Thyroid gland (tissue), 4 donors: ENCODE results near the gene ZFR.
"Not testable (repeated sequence)": the region's sequence is repeated elsewhere in the genome, so short reads cannot be mapped to it uniquely, and the experiment has no call there.

Experiments used
- CTCF ChIP-seq, 6 experiments: fragments of 200-600 bp in 3 of 6; fragments of 450-650 bp in 3 of 6; sonication (generic) in 3 of 6; IDR thresholded peaks; one replicate each; pipeline ENCODE4 v1.5.1; 2016 to 2019; ENCODE audit warnings: antibody characterized with exemption in 6 of 6, mild to moderate bottlenecking in 2 of 6, inconsistent platforms in 1 of 6, moderate library complexity in 1 of 6
- POLR2A ChIP-seq, 2 donors: fragments of 450-650 bp; IDR thresholded peaks; one replicate each; pipeline ENCODE4 v1.6.1; 2017; ENCODE audit warnings: antibody characterized with exemption in 2 of 2, mild to moderate bottlenecking in 2 of 2, moderate library complexity in 1 of 2

- TF ChIP-seq CTCF, POLR2A (IDR thresholded peaks at IDR 0.05): not testable (repeated sequence)
Observed at GRCh38 chr5:32430825-32431224, 13.7 kb downstream of the ZFR start.
